Measurements from ENCODE around the gene TTC13. TPM values are rescaled to one million over a fixed set of nuclear protein-coding genes. Genes with fewer than 3 reads are reported as not detected.

TTC13 gene
- total RNA-seq, 1 experiment from 2014 or later: 30.1 TPM

DNA sequence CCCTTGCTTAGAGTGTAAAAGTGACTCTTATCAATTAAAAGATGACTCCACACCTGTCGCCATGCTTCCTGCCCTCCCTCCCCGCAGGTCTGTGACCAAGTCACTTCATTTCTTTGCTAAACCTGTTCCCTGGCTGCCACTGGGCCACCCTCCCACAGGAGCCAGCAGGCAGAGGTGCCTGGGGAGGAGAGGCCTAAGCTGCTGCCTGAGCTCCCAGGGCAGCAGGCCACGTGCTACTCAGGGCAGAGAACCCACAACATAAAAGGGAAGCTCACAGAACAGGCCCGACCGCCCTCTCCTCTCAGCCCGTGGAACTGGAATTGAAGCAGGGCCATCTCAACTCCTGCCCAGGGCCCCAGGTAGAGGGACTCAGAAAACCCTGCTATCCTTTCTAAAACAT is 115.2 kb downstream of the TTC13 start:
- Histone ChIP-seq H3K4me3 (ENCODE audit: low read depth, low read length, poor library complexity, severe bottlenecking) (no peak overlapping the region), H3K36me3 (ENCODE audit: insufficient read depth, low read length, poor library complexity, severe bottlenecking) (no peaks in the 10 kb centered on the region), H3K4me1 (ENCODE audit: insufficient read depth, low read length, poor library complexity, severe bottlenecking) (peaks cover 26% of the 10 kb centered on the region), H3K9me3 (ENCODE audit: low read depth, low read length, poor library complexity, severe bottlenecking) (no peaks in the 10 kb centered on the region), H3K27ac (ENCODE audit: low read depth, low read length, poor library complexity, severe bottlenecking) (peak overlapping the region; percentile 27), H3K27me3 (replicated peaks; ENCODE audit: insufficient read depth, low read depth, low read length, poor library complexity) (no peaks in the 10 kb centered on the region)
- intact Hi-C loops (cut with micrococcal nuclease; ENCODE audit: unreplicated experiment): no loop called here
- POLR2A ChIA-PET (ENCODE audit: low non-redundant PET): no interaction called here
- CTCF ChIA-PET: no interaction called here
- no TSS peak for BruUV-seq (replicated peaks)
- TF ChIP-seq EZH2 (IDR thresholded peaks at IDR 0.05; ENCODE audit: borderline replicate concordance, low read depth, low read length, poor library complexity, severe bottlenecking) (no peak), CTCF (conservative IDR thresholded peaks at IDR 0.05; ENCODE audit: low read depth, low read length) (no peak)
- DNase-seq (ENCODE audit: low spot score): no peak

GRCh38 chr1:230861970-230862595 is 116.6 kb downstream of the TTC13 start:
- TF ChIP-seq EZH2 (IDR thresholded peaks at IDR 0.05; ENCODE audit: borderline replicate concordance, low read depth, low read length, poor library complexity, severe bottlenecking) (no peak), CTCF (conservative IDR thresholded peaks at IDR 0.05; ENCODE audit: low read depth, low read length) (no peak)
- no peaks in the 10 kb centered on the region for H3K9me3 ChIP-seq (ENCODE audit: low read depth, low read length, poor library complexity, severe bottlenecking)
- no TSS peak for BruUV-seq (replicated peaks)
- no peaks in the 10 kb centered on the region for H3K36me3 ChIP-seq (ENCODE audit: insufficient read depth, low read length, poor library complexity, severe bottlenecking)
- intact Hi-C loops (cut with micrococcal nuclease; ENCODE audit: unreplicated experiment): no loop called here
- H3K27me3 ChIP-seq (replicated peaks; ENCODE audit: insufficient read depth, low read depth, low read length, poor library complexity): no peaks in the 10 kb centered on the region
- CTCF ChIA-PET: interaction anchor here (0.6 kb wide), 1 partner anchor 26 kb away, joined by 9 read pairs; no protein-coding TSS in a partner anchor
- no peak for DNase-seq (ENCODE audit: low spot score)
- no peak overlapping the region for H3K27ac ChIP-seq (ENCODE audit: low read depth, low read length, poor library complexity, severe bottlenecking)
- POLR2A ChIA-PET (ENCODE audit: low non-redundant PET): no interaction called here
- peaks cover 22% of the 10 kb centered on the region for H3K4me1 ChIP-seq (ENCODE audit: insufficient read depth, low read length, poor library complexity, severe bottlenecking)
- no peak overlapping the region for H3K4me3 ChIP-seq (ENCODE audit: low read depth, low read length, poor library complexity, severe bottlenecking)

DNA sequence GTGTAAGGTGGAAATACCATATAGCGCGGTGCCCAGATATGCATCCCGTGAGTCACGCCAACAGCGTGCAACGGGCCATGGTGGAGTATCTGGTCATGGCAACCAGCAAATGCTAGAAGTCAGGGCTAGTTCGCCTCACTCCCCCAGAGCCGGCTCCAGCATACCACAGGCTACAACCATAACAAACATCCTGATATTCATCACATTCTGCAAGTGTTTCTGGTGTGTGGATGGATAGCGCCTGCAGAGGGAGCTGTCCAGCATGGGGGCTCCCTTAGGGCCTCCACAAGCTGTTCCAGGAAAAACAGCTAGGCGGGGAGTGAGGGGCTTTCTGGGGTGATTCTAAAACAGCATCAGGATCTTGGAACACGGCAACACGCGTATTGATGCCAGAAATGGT is 117.2 kb downstream of the TTC13 start:
- Histone ChIP-seq H3K27ac (ENCODE audit: low read depth, low read length, poor library complexity, severe bottlenecking) (no peak overlapping the region), H3K4me3 (ENCODE audit: low read depth, low read length, poor library complexity, severe bottlenecking) (no peak overlapping the region), H3K36me3 (ENCODE audit: insufficient read depth, low read length, poor library complexity, severe bottlenecking) (no peaks in the 10 kb centered on the region), H3K4me1 (ENCODE audit: insufficient read depth, low read length, poor library complexity, severe bottlenecking) (peaks cover 17% of the 10 kb centered on the region), H3K27me3 (replicated peaks; ENCODE audit: insufficient read depth, low read depth, low read length, poor library complexity) (no peaks in the 10 kb centered on the region), H3K9me3 (ENCODE audit: low read depth, low read length, poor library complexity, severe bottlenecking) (no peaks in the 10 kb centered on the region)
- no peak for DNase-seq (ENCODE audit: low spot score)
- CTCF ChIA-PET: interaction anchor here (0.6 kb wide), 1 partner anchor 26 kb away, joined by 9 read pairs; no protein-coding TSS in a partner anchor
- no TSS peak for BruUV-seq (replicated peaks)
- TF ChIP-seq CTCF (conservative IDR thresholded peaks at IDR 0.05; ENCODE audit: low read depth, low read length) (no peak), EZH2 (IDR thresholded peaks at IDR 0.05; ENCODE audit: borderline replicate concordance, low read depth, low read length, poor library complexity, severe bottlenecking) (no peak)
- POLR2A ChIA-PET (ENCODE audit: low non-redundant PET): no interaction called here
- intact Hi-C loops (cut with micrococcal nuclease; ENCODE audit: unreplicated experiment): no loop called here
